ENCODE measurements around the gene GPRIN3. TPM values are rescaled to one million over a fixed set of nuclear protein-coding genes. Genes with fewer than 3 reads are reported as not detected.

GPRIN3 gene
- total RNA-seq, 1 experiment from 2014 or later, result 0.39 TPM

- ATAC-seq (no peak), DNase-seq (ENCODE audit: low read depth, low spot score) (no peak)
- no peak overlapping the region; the same call in 1 of the 2 replicates for H3K4me2 ChIP-seq (ENCODE audit: low read length)
- ChIA-PET RAD21 (ENCODE audit: low non-redundant PET in 1 of 2, low total read pairs in 2 of 2, uncharacterized antibody in 2 of 2, unreplicated experiment in 2 of 2) (no interaction called here), POLR2A (no interaction called here), CTCF (no interaction called here)
- no peaks in the 10 kb centered on the region for H4K20me1 ChIP-seq (ENCODE audit: insufficient read depth)
- H2AFZ ChIP-seq (ENCODE audit: low read depth, low read length, poor library complexity, severe bottlenecking), result no peak overlapping the region
- TF ChIP-seq MAX (IDR thresholded peaks at IDR 0.05), result no peak
- TF ChIP-seq TCF7L2 (IDR thresholded peaks at IDR 0.05; ENCODE audit: borderline replicate concordance, extremely low read depth, insufficient read depth, insufficient read length), result no peak
- TF ChIP-seq EZH2phosphoT487 (IDR thresholded peaks at IDR 0.05; ENCODE audit: borderline replicate concordance), result no peak
- TF ChIP-seq FOSL1 (IDR thresholded peaks at IDR 0.05; ENCODE audit: low read depth), result no peak
- TF ChIP-seq REST (IDR thresholded peaks at IDR 0.05; ENCODE audit: low read depth), result no peak
- no peak for TF ChIP-seq ELF1 (IDR thresholded peaks at IDR 0.05; ENCODE audit: borderline replicate concordance, low read depth)
- TF ChIP-seq CTCF (IDR thresholded peaks at IDR 0.05 in 2 of 3, conservative IDR thresholded peaks at IDR 0.05 in 1 of 3; ENCODE audit: borderline replicate concordance in 1 of 3, insufficient read depth in 1 of 3, low read depth in 2 of 3, low read length in 2 of 3), result no peak
- TF ChIP-seq RAD21 (IDR thresholded peaks at IDR 0.05; ENCODE audit: low read depth), result no peak
- H3K36me3 ChIP-seq (ENCODE audit: control insufficient read depth in 1 of 2, insufficient read depth in 2 of 2, low read length in 2 of 2), result no peaks in the 10 kb centered on the region
- H3K4me1 ChIP-seq (ENCODE audit: control insufficient read depth in 1 of 2, insufficient read depth in 2 of 2, low read length in 2 of 2), result peaks cover 0 to 6% of the 10 kb centered on the region in 2 experiments; a peak in 1 of 4 replicates
- no peak overlapping the region for H3K4me3 ChIP-seq (replicated peaks in 1 of 2; ENCODE audit: low read depth in 1 of 2, low read length in 2 of 2)
- no peaks in the 10 kb centered on the region for H3K27me3 ChIP-seq (ENCODE audit: insufficient read depth, low read length)
- no peak overlapping the region for H3K9ac ChIP-seq (ENCODE audit: low read length)
- H3K9me2 ChIP-seq (ENCODE audit: insufficient read depth), result no peaks in the 10 kb centered on the region
- H3K9me3 ChIP-seq (ENCODE audit: control insufficient read depth in 1 of 2, insufficient read depth in 1 of 2, low read depth in 1 of 2, low read length in 2 of 2), result no peaks in the 10 kb centered on the region
- no peaks in the 10 kb centered on the region for H3K79me2 ChIP-seq (ENCODE audit: insufficient read depth, low read length)
- intact Hi-C loops (cut with micrococcal nuclease), result no loop called here
- BruUV-seq (replicated peaks), result no TSS peak
- H3K27ac ChIP-seq (ENCODE audit: low read depth, low read length), result no peak overlapping the region
Observed at GRCh38 chr4:89305712-89306437, 1.7 kb downstream of the GPRIN3 start.

Data from HCT116 (cell line).